ENCODE data around the gene DSN1.

GRCh38 chr20:36768768-36769430, 4.7 kb downstream of the DSN1 start:
- no peak for TF ChIP-seq CTCF (IDR thresholded peaks at IDR 0.05)
- TF ChIP-seq POLR2A (IDR thresholded peaks at IDR 0.05): no peak
